ENCODE data around the gene HAAO.
"Not testable (repeated sequence)": the region's sequence is repeated elsewhere in the genome, so short reads cannot be mapped to it uniquely, and the experiment has no call there.

GRCh38 chr2:42731316-42731715, 61.1 kb downstream of the HAAO start:
- TF ChIP-seq BHLHE40 (IDR thresholded peaks at IDR 0.05; ENCODE audit: borderline replicate concordance); SUZ12 (IDR thresholded peaks at IDR 0.05); HDGF (IDR thresholded peaks at IDR 0.05; ENCODE audit: borderline replicate concordance); ELF4 (IDR thresholded peaks at IDR 0.05); TARDBP (IDR thresholded peaks at IDR 0.05); FOXK2 (IDR thresholded peaks at IDR 0.05); SP1 (IDR thresholded peaks at IDR 0.05): not testable (repeated sequence)
